Cardiac fibroblast (primary cell): ENCODE results near the gene TOX2.

Experiments
- DNase-seq, 2 donors: peaks; one replicate each; pipeline versions ENCODE4 v3.0.0 to v3.0.0-alpha.2; 2010; ENCODE audit warnings: low read depth in 2 of 2
- H3K4me3 ChIP-seq, 2 donors: replicated peaks in 1 of 2; 1 replicate in 1 of 2; 2 replicates in 1 of 2; pipeline ENCODE4 v1.5.1; 2011; ENCODE audit warnings: low read depth in 2 of 2, low read length in 2 of 2, mild to moderate bottlenecking in 2 of 2, moderate library complexity in 1 of 2
- CTCF ChIP-seq: IDR thresholded peaks from one replicate; pipeline ENCODE4 v1.5.1; 2011; ENCODE audit warnings: low read depth, mild to moderate bottlenecking, low read length, inconsistent platforms

TOX2 gene

GRCh38 chr20:44017905-44018258, 103.2 kb downstream of the TOX2 start:
- H3K4me3 ChIP-seq: no peak overlapping the region
- no peak for DNase-seq
- TF ChIP-seq CTCF: no peak

- TF ChIP-seq CTCF: no peak
- DNase-seq: peak; percentile 75 to 89
- no peak overlapping the region for H3K4me3 ChIP-seq
These were observed 103.7 kb downstream of the TOX2 start for GRCh38 chr20:44018259-44018941.

GRCh38 chr20:44018942-44019637, 104.4 kb downstream of the TOX2 start:
- TF ChIP-seq CTCF: no peak
- no peak overlapping the region for H3K4me3 ChIP-seq
- DNase-seq: no peak

- TF ChIP-seq CTCF: no peak
- DNase-seq: peak; percentile 61 to 62
- no peak overlapping the region for H3K4me3 ChIP-seq
These were observed 105.1 kb downstream of the TOX2 start for GRCh38 chr20:44019638-44020335.

- H3K4me3 ChIP-seq: no peak overlapping the region
- no peak for TF ChIP-seq CTCF
- no peak for DNase-seq
These were observed 105.9 kb downstream of the TOX2 start for GRCh38 chr20:44020406-44021148.

GRCh38 chr20:44021186-44021585, 106.5 kb downstream of the TOX2 start:
- TF ChIP-seq CTCF: no peak
- DNase-seq: no peak

More at GRCh38 chr20:44021186-44021585, 106.5 kb downstream of the TOX2 start:
- H3K4me3 ChIP-seq: no peak overlapping the region
